ENCODE data around the gene BCAS3.

Gene BCAS3

GRCh38 chr17:61349350-61349749, 671.7 kb downstream of the BCAS3 start:
- Histone ChIP-seq H3K4me2 (ENCODE audit: low read length) (no peak overlapping the region), H3K4me1 (ENCODE audit: control insufficient read depth, low read length) (no peaks in the 10 kb centered on the region), H4K20me1 (ENCODE audit: control insufficient read depth, insufficient read depth, low read depth, low read length) (no peaks in the 10 kb centered on the region), H3K9me3 (ENCODE audit: control insufficient read depth, insufficient read depth, low read length) (no peaks in the 10 kb centered on the region), H3K36me3 (ENCODE audit: control insufficient read depth, low read length) (no peaks in the 10 kb centered on the region), H3K27me3 (ENCODE audit: control insufficient read depth, low read length) (no peaks in the 10 kb centered on the region), H3K27ac (ENCODE audit: low read depth, low read length) (no peak overlapping the region), H3K79me2 (ENCODE audit: control insufficient read depth, low read length) (no peaks in the 10 kb centered on the region), H3K9me2 (replicated peaks; ENCODE audit: control insufficient read depth, low read length) (no peaks in the 10 kb centered on the region), H3F3A (ENCODE audit: control insufficient read depth, insufficient read depth) (no peaks in the 10 kb centered on the region), H3K4me3 (ENCODE audit: low read length) (no peak overlapping the region)
- no peak for TF ChIP-seq EZH2phosphoT487 (IDR thresholded peaks at IDR 0.05; ENCODE audit: borderline replicate concordance, low read length)
- peak; percentile 14 for TF ChIP-seq CTCF (IDR thresholded peaks at IDR 0.05; ENCODE audit: low read depth, low read length, poor library complexity, severe bottlenecking)

GRCh38 chr17:61351745-61352407, 674.2 kb downstream of the BCAS3 start:
- Histone ChIP-seq H3F3A (ENCODE audit: control insufficient read depth, insufficient read depth) (no peaks in the 10 kb centered on the region), H3K4me3 (ENCODE audit: low read length) (no peak overlapping the region), H3K79me2 (ENCODE audit: control insufficient read depth, low read length) (peaks cover 7% of the 10 kb centered on the region; the same call in 1 of the 2 replicates), H4K20me1 (ENCODE audit: control insufficient read depth, insufficient read depth, low read depth, low read length) (no peaks in the 10 kb centered on the region), H3K9me2 (replicated peaks; ENCODE audit: control insufficient read depth, low read length) (no peaks in the 10 kb centered on the region), H3K4me1 (ENCODE audit: control insufficient read depth, low read length) (no peaks in the 10 kb centered on the region), H3K36me3 (ENCODE audit: control insufficient read depth, low read length) (no peaks in the 10 kb centered on the region), H3K4me2 (ENCODE audit: low read length) (no peak overlapping the region), H3K27ac (ENCODE audit: low read depth, low read length) (no peak overlapping the region), H3K9me3 (ENCODE audit: control insufficient read depth, insufficient read depth, low read length) (no peaks in the 10 kb centered on the region), H3K27me3 (ENCODE audit: control insufficient read depth, low read length) (no peaks in the 10 kb centered on the region)
- no peak for TF ChIP-seq EZH2phosphoT487 (IDR thresholded peaks at IDR 0.05; ENCODE audit: borderline replicate concordance, low read length)
- no peak for TF ChIP-seq CTCF (IDR thresholded peaks at IDR 0.05; ENCODE audit: low read depth, low read length, poor library complexity, severe bottlenecking)

GRCh38 chr17:61352408-61352770, 674.7 kb downstream of the BCAS3 start:
- Histone ChIP-seq H3K27ac (ENCODE audit: low read depth, low read length) (no peak overlapping the region), H4K20me1 (ENCODE audit: control insufficient read depth, insufficient read depth, low read depth, low read length) (no peaks in the 10 kb centered on the region), H3K9me2 (replicated peaks; ENCODE audit: control insufficient read depth, low read length) (no peaks in the 10 kb centered on the region), H3K27me3 (ENCODE audit: control insufficient read depth, low read length) (no peaks in the 10 kb centered on the region), H3K36me3 (ENCODE audit: control insufficient read depth, low read length) (no peaks in the 10 kb centered on the region), H3K4me2 (ENCODE audit: low read length) (no peak overlapping the region), H3F3A (ENCODE audit: control insufficient read depth, insufficient read depth) (no peaks in the 10 kb centered on the region), H3K4me1 (ENCODE audit: control insufficient read depth, low read length) (no peaks in the 10 kb centered on the region), H3K79me2 (ENCODE audit: control insufficient read depth, low read length) (peaks cover 7% of the 10 kb centered on the region; the same call in 1 of the 2 replicates), H3K9me3 (ENCODE audit: control insufficient read depth, insufficient read depth, low read length) (no peaks in the 10 kb centered on the region), H3K4me3 (ENCODE audit: low read length) (no peak overlapping the region)
- TF ChIP-seq EZH2phosphoT487 (IDR thresholded peaks at IDR 0.05; ENCODE audit: borderline replicate concordance, low read length) (no peak), CTCF (IDR thresholded peaks at IDR 0.05; ENCODE audit: low read depth, low read length, poor library complexity, severe bottlenecking) (no peak)

Measured in DOHH2 (cell line).